ENCODE results near the gene NRIP1.

The NRIP1 gene

GRCh38 chr21:15007716-15008296 is 57.0 kb downstream of the NRIP1 start:
- in situ Hi-C loops (cut with HindIII; ENCODE audit: low sequenced_read_pairs) = no loop called here
- no peak overlapping the region for H3K4me3 ChIP-seq (ENCODE audit: low read depth, low read length)
- no peak for TF ChIP-seq CTCF (IDR thresholded peaks at IDR 0.05; ENCODE audit: low read depth, low read length, missing control alignments)
- DNase-seq (ENCODE audit: low read depth) = no peak

- in situ Hi-C loops (cut with HindIII; ENCODE audit: low sequenced_read_pairs) = no loop called here
- H3K4me3 ChIP-seq (ENCODE audit: low read depth, low read length) = no peak overlapping the region
- no peak for DNase-seq (ENCODE audit: low read depth)
- no peak for TF ChIP-seq CTCF (IDR thresholded peaks at IDR 0.05; ENCODE audit: low read depth, low read length, missing control alignments)
Observed at GRCh38 chr21:15006594-15007230, 58.1 kb downstream of the NRIP1 start.

- DNase-seq (ENCODE audit: low read depth) = no peak
- no peak for TF ChIP-seq CTCF (IDR thresholded peaks at IDR 0.05; ENCODE audit: low read depth, low read length, missing control alignments)
- in situ Hi-C loops (cut with HindIII; ENCODE audit: low sequenced_read_pairs) = no loop called here
- no peak overlapping the region for H3K4me3 ChIP-seq (ENCODE audit: low read depth, low read length)
Observed at GRCh38 chr21:15005391-15005790, 59.4 kb downstream of the NRIP1 start.

- TF ChIP-seq CTCF (IDR thresholded peaks at IDR 0.05; ENCODE audit: low read depth, low read length, missing control alignments) = no peak
- no peak for DNase-seq (ENCODE audit: low read depth)
- in situ Hi-C loops (cut with HindIII; ENCODE audit: low sequenced_read_pairs) = no loop called here
- no peak overlapping the region for H3K4me3 ChIP-seq (ENCODE audit: low read depth, low read length)
Observed at GRCh38 chr21:15004721-15005370, 60.0 kb downstream of the NRIP1 start.

GRCh38 chr21:15003463-15004135 is 61.2 kb downstream of the NRIP1 start:
- in situ Hi-C loops (cut with HindIII; ENCODE audit: low sequenced_read_pairs) = no loop called here
- DNase-seq (ENCODE audit: low read depth) = no peak
- no peak overlapping the region for H3K4me3 ChIP-seq (ENCODE audit: low read depth, low read length)
- no peak for TF ChIP-seq CTCF (IDR thresholded peaks at IDR 0.05; ENCODE audit: low read depth, low read length, missing control alignments)

- in situ Hi-C loops (cut with HindIII; ENCODE audit: low sequenced_read_pairs) = no loop called here
- no peak for DNase-seq (ENCODE audit: low read depth)
- TF ChIP-seq CTCF (IDR thresholded peaks at IDR 0.05; ENCODE audit: low read depth, low read length, missing control alignments) = no peak
- H3K4me3 ChIP-seq (ENCODE audit: low read depth, low read length) = no peak overlapping the region
Observed at GRCh38 chr21:15001857-15002606, 62.8 kb downstream of the NRIP1 start.

All from astrocyte of the cerebellum (primary cell).